Fibroblast of the aortic adventitia (primary cell): ENCODE results near the gene GPR160. TPM values are rescaled to one million over a fixed set of nuclear protein-coding genes. Genes with fewer than 3 reads are reported as not detected.

Source experiments
- DNase-seq: peaks from one replicate; pipeline ENCODE4 v3.0.0-alpha.2; 2010; ENCODE audit warnings: low read depth
- H3K4me3 ChIP-seq: 2 replicates; pipeline ENCODE4 v1.5.1; 2011; ENCODE audit warnings: low read depth, mild to moderate bottlenecking, control low read depth, low read length, moderate library complexity
- total RNA-seq: library from RNA; depleted of rRNA; stranded (reverse); fragments of >200 nt; gene quantifications from 2 replicates; pipeline ENCODE4 v1.2.3, GENCODE V29; 2012; ENCODE audit warnings: low replicate concordance
- TF ChIP-seq, protein P1 (sequence below): IDR thresholded peaks from 2 replicates; pipeline ENCODE4 v1.5.1; 2011; ENCODE audit warnings: mild to moderate bottlenecking, low read length, control low read depth, inconsistent platforms; ENCODE audit not compliant: insufficient read depth

The GPR160 gene
- total RNA-seq, 1 donor: 0.90 TPM

DNA sequence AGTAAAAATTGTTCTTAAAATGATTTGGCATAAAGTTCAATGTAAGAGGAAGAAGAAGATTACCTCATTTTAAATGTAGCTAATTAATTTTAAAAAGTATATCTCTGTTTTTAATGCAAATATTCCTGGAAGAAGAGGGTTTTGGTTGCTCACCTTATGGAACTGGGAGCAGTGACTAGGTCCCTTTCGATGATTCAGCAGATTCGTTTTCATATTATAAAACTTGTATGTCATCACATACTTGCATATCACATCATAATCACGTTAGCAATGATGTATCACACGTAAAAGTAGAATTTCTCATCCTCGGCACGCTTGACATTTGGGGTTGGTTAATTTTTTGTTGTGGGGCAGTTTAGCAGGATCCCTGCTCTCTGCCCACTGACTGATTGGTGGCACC, 47.6 kb downstream of the GPR160 start:
- DNase-seq: no peak

DNA sequence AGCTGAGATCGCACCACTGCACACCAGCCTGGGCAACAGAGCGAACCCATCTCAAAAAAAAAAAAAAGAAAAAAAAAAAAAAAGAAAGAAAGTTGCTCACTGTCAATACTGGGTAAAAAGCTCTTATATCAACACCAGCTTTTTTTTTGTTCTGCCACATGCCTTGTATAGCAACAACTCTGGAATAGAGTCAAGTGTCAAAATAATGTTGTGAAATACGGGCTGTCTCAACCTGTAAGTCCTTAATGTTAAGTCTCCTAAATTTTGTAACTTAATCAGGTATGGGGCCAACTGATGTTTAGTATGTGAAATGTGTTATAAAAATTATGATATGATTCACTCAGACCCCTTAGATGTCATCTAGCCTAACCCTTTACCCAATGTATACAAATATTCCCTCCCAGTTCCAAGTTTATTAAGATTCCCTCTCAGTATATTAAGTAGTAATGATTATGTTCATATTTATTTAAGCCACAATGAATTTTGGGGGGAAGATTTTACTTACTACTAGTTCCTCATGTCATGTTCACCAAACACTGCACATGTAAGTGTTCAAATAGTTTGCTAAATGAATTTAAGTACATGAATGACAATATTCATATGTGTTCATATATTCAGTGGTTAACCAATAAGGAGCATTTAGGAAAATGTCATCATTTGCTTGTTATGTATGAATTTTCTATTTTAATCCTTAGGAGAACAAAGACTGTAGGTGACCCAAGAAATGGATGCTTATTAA, 52.2 kb downstream of the GPR160 start:
- DNase-seq: no peak
- H3K4me3 ChIP-seq: no peak overlapping the region
- TF ChIP-seq, protein P1, sequence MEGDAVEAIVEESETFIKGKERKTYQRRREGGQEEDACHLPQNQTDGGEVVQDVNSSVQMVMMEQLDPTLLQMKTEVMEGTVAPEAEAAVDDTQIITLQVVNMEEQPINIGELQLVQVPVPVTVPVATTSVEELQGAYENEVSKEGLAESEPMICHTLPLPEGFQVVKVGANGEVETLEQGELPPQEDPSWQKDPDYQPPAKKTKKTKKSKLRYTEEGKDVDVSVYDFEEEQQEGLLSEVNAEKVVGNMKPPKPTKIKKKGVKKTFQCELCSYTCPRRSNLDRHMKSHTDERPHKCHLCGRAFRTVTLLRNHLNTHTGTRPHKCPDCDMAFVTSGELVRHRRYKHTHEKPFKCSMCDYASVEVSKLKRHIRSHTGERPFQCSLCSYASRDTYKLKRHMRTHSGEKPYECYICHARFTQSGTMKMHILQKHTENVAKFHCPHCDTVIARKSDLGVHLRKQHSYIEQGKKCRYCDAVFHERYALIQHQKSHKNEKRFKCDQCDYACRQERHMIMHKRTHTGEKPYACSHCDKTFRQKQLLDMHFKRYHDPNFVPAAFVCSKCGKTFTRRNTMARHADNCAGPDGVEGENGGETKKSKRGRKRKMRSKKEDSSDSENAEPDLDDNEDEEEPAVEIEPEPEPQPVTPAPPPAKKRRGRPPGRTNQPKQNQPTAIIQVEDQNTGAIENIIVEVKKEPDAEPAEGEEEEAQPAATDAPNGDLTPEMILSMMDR: no peak

More for the DNA sequence above, 47.6 kb downstream of the GPR160 start:
- TF ChIP-seq, protein P1: no peak
- H3K4me3 ChIP-seq: no peak overlapping the region

DNA sequence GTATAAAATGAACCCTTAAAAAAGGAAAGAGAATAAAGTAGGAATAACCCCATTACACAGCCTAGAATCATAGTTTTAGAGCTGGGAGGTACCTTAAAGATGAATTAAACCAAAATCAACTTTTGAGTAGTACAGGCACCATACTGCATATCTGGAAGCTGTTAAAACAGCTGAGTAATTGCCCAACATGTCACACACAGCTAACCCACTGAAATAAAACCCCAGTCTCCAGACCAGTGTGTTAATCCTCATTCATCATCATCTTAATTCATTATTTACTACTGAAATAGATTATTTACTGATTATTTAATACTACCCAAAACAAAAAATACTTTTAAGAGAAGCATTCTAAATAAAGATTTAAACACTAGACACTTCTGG, 52.8 kb downstream of the GPR160 start:
- no peak for DNase-seq
- TF ChIP-seq, protein P1: no peak
- no peak overlapping the region for H3K4me3 ChIP-seq

DNA sequence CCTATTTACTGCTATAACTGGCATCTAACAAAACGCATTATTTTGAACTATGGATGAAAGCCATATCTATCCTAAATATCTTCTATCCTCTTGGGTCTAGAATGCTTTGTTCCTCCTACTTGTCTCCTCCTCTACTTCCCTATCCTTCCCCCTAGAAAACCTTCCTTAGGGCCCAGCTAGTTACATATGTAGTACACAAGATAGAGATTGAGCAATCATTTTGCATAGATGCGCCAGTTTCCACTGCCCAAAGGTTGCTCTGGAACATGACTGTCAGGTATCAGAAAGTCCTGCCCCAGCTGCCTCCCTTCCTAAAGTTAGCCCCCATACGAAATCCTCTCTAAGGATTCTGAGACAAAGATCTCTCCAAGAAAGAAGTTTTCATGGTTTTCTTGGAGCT, 55.1 kb downstream of the GPR160 start:
- TF ChIP-seq, protein P1: no peak
- H3K4me3 ChIP-seq: no peak overlapping the region
- no peak for DNase-seq

DNA sequence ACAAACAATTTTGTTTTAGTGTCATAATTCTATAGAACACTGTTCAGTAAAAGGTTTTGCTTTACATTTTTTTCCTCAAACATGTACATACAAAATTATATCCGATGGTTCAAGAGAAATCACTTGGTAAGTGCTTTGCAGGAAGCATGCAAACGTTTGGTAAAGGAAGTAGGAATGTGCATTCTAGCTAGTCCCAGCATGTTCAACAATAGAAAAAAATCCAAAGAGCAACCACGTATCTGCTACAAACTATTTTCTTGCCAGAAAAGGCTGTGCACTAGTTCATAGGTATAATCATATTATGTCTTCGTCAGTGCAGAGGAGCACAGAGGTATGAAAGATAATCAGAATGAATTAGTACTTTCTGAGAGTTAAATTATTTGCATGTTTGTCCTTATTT, 58.0 kb downstream of the GPR160 start:
- TF ChIP-seq, protein P1: no peak
- no peak overlapping the region for H3K4me3 ChIP-seq
- no peak for DNase-seq

DNA sequence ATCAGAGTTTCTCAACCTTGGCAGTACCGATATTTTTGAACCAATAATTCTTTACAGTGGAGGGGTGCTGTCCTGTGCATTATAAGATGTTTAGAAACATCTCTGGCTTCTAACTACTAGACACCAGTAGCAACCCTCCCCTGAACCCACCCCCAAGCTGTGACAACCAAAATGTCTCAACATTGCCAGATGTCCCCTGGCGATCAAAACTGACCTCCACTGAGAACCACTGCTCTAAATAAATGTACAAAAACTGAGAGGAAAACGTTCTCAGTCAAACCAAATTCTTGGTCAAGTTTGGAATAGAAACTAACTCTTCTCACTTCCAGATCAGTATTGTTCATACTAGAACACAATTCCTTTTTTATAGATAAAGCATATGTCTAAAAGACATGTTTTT, 58.5 kb downstream of the GPR160 start:
- H3K4me3 ChIP-seq: no peak overlapping the region
- DNase-seq: no peak
- TF ChIP-seq, protein P1: no peak

DNA sequence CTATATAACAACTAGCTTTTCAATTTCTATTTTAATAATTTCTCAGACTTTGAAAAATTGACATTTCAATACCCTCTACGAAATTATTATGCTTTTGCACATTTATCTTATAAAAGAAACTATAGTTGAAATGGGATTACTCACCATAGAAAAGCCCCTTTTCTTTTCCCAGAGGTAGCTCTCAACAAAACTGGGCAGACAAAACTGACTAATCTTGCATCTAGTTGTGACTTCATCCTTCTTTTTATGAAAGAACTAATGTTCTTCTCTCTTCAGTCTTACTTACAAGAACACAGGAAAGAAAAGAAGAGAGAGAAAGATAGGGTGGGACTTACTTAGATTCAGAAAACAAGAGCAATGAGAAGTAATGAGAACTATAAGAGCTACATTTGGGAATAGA, 61.0 kb downstream of the GPR160 start:
- DNase-seq: no peak
- TF ChIP-seq, protein P1: no peak
- no peak overlapping the region for H3K4me3 ChIP-seq
